ENCODE data around the gene GRAP.

DNA sequence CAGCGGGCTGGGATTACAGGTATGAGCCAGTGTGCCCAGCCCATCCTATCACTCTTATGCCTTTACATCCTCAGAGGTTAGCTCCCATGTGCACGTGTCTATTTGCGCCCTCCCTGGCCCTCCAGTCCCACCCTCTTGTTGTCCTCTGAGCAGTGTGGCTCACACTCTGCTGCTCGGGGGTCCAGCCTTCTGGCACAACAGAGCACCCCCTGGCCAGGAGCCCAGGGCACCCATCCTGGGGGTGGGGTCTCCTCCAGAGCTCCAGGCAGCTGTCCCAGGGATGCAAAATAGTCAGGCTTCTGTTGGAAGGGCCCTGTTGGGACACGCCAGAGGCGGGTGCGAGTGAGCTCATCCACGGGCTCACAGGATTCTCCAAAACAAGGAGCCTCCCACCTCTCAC lies 30.5 kb downstream of the GRAP start:
- no peak for TF ChIP-seq POLR2A (IDR thresholded peaks at IDR 0.05)
- TF ChIP-seq, protein P1, sequence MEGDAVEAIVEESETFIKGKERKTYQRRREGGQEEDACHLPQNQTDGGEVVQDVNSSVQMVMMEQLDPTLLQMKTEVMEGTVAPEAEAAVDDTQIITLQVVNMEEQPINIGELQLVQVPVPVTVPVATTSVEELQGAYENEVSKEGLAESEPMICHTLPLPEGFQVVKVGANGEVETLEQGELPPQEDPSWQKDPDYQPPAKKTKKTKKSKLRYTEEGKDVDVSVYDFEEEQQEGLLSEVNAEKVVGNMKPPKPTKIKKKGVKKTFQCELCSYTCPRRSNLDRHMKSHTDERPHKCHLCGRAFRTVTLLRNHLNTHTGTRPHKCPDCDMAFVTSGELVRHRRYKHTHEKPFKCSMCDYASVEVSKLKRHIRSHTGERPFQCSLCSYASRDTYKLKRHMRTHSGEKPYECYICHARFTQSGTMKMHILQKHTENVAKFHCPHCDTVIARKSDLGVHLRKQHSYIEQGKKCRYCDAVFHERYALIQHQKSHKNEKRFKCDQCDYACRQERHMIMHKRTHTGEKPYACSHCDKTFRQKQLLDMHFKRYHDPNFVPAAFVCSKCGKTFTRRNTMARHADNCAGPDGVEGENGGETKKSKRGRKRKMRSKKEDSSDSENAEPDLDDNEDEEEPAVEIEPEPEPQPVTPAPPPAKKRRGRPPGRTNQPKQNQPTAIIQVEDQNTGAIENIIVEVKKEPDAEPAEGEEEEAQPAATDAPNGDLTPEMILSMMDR (IDR thresholded peaks at IDR 0.05): no peak
